ENCODE results near the gene NDP.

NDP gene, protein sequence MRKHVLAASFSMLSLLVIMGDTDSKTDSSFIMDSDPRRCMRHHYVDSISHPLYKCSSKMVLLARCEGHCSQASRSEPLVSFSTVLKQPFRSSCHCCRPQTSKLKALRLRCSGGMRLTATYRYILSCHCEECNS

DNA sequence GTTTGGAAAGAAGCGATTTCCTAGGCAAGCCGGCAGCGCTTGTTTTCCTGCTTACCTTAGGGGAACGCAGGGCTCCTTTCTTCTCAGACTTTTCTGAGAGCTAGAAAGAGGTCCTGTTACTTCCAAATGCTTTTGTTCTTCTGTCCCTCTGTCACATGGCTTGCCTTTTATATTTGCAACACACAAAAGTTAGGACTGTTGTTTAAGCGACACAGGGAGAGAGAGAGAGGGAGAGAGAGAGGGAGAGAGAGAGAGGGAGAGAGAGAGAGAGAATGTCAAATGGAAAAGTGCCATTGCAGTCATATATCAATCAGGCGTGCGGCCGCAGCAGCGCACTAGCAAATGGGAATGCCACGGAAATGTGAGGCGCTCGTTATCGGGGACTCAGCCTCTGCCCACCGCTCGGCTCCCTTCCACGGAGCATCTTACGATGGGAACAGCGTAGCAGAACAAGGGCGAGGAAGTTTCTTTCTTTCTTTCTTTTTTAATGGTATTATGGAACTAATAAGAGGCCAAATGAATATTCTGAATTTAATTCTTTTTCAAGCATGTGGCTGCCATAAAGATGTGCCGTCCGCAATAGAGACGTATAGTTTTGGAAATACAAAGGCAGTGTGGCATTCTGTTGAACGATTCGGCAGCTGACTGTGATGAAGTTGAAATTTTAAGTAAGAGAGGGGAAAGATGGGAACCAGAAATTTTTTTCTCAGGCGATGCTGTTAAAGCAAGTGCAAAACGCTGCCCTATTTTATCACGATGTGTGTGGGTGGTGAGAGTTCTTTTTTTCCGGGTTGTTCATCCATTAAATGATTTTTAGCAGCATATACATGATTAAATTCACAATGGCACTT is at the start of gene NDP:
Gene NDP, minus strand, starts transcription at position 142 of the 851 bp plus-strand sequence. CDS start 14,745 bp downstream, outside the sequence.
- TF ChIP-seq, protein P1, sequence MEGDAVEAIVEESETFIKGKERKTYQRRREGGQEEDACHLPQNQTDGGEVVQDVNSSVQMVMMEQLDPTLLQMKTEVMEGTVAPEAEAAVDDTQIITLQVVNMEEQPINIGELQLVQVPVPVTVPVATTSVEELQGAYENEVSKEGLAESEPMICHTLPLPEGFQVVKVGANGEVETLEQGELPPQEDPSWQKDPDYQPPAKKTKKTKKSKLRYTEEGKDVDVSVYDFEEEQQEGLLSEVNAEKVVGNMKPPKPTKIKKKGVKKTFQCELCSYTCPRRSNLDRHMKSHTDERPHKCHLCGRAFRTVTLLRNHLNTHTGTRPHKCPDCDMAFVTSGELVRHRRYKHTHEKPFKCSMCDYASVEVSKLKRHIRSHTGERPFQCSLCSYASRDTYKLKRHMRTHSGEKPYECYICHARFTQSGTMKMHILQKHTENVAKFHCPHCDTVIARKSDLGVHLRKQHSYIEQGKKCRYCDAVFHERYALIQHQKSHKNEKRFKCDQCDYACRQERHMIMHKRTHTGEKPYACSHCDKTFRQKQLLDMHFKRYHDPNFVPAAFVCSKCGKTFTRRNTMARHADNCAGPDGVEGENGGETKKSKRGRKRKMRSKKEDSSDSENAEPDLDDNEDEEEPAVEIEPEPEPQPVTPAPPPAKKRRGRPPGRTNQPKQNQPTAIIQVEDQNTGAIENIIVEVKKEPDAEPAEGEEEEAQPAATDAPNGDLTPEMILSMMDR (IDR thresholded peaks at IDR 0.05; ENCODE audit: borderline replicate concordance, control extremely low read depth, extremely low read depth, insufficient read depth, missing control alignments) = no peak
- in situ Hi-C loops (cut with MboI; ENCODE audit: low sequenced_read_pairs, unreplicated experiment) = no loop called here
- DNase-seq (ENCODE audit: low spot score) = no peak

DNA sequence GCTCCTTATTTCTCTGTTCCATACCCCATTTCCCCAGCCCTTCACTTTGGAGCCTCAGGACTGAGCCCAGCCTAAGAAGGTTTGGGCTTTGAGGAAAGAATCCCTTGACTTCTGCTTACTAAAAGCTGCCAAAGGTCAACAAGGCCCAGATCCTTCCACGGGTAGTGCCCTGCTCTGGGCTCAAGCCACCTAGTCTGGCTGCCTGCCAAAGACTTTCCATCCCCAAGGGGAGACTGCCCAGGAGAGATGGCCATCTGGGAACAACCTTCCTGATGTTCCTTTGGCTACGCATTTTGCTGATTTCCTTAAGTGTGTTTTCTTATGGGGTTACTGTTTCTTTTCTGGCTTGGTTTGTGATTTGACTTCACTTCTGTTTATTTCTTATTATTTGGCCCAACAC is 49.8 kb upstream of the NDP start:
- in situ Hi-C loops (cut with MboI; ENCODE audit: low sequenced_read_pairs, unreplicated experiment) = no loop called here
- no peak for DNase-seq (ENCODE audit: low spot score)

DNA sequence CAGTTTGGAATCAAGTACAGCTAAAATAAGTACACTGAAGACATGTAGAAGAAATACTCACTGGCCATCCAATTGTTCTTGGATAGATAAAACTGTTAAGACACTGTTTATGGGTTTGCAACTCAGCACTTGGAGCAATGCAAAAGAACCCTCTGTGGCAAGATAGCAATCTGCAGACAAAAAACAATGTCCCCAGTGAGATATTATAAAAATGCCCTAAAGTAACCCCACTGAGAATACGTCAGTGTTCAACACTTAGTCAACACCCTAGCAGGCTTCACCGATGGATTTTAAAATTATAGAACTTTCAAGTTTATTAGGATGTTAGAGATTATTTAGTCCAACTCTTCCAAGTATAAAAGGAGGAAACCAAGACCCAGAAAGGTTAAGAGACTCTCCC is 47.5 kb upstream of the NDP start:
- TF ChIP-seq, protein P1 (IDR thresholded peaks at IDR 0.05; ENCODE audit: borderline replicate concordance, control extremely low read depth, extremely low read depth, insufficient read depth, missing control alignments) = no peak
- no peak for DNase-seq (ENCODE audit: low spot score)
- in situ Hi-C loops (cut with MboI; ENCODE audit: low sequenced_read_pairs, unreplicated experiment) = no loop called here

More for the DNA sequence above, 49.8 kb upstream of the NDP start:
- TF ChIP-seq, protein P1 (IDR thresholded peaks at IDR 0.05; ENCODE audit: borderline replicate concordance, control extremely low read depth, extremely low read depth, insufficient read depth, missing control alignments) = no peak

DNA sequence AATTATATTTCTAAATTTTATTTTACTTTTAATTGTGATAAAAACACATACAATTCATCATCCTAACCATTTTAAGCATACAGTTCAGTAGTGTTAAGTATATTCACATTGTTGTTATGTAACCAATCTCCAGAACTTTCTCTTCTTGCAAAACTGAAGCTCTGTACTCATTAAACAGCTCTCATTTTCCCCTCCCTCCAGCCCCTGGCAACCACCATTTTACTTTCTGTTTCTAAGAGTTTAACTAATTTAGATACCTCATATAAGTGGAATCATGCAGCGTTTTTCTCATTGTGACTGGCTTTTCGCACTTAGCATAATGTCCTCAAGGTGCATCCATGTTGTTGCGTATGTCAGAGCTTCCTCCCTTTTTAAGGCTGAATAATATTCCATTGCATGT is 46.7 kb upstream of the NDP start:
- TF ChIP-seq, protein P1 (IDR thresholded peaks at IDR 0.05; ENCODE audit: borderline replicate concordance, control extremely low read depth, extremely low read depth, insufficient read depth, missing control alignments) = no peak
- in situ Hi-C loops (cut with MboI; ENCODE audit: low sequenced_read_pairs, unreplicated experiment) = no loop called here
- no peak for DNase-seq (ENCODE audit: low spot score)

DNA sequence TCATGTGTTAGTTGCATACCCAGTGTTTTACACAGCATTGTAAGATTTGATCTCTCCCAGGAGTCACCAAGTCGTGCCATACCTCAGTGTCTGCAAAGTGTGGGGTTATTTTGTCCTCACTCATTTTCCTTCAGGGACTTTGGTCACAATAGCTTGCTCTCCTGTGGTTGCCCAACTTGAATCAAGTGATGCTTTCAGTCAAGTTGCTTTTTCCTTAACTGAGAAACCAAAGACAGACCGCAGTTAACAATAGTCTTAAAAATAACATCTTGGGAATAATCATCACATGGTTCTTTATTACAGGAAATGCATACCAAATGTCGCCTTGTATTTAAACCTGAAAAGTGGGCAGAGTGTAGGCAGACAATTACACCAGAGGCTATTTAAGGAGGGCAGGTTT is 44.5 kb upstream of the NDP start:
- in situ Hi-C loops (cut with MboI; ENCODE audit: low sequenced_read_pairs, unreplicated experiment) = no loop called here
- no peak for DNase-seq (ENCODE audit: low spot score)
- TF ChIP-seq, protein P1 (IDR thresholded peaks at IDR 0.05; ENCODE audit: borderline replicate concordance, control extremely low read depth, extremely low read depth, insufficient read depth, missing control alignments) = no peak

DNA sequence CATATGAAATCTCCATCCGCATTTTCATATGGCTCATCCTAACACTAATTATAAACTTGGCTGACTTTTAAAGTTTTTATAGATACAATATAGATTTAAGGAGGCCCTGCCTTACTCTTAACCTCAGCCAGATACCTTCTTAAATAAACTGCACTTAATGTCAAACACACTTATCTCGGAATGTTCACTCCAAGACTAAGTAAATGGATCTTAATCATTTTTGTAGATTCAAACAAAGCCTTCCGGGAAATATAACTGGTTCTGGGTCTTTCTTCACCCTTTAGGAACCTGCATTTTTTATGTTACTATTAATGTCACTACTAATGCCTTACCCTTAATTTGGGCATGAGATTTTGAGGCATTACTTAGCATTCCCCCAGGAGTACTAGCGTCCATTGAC is 43.7 kb upstream of the NDP start:
- TF ChIP-seq, protein P1 (IDR thresholded peaks at IDR 0.05; ENCODE audit: borderline replicate concordance, control extremely low read depth, extremely low read depth, insufficient read depth, missing control alignments) = no peak

More for the DNA sequence above, 43.7 kb upstream of the NDP start:
- DNase-seq (ENCODE audit: low spot score) = no peak
- in situ Hi-C loops (cut with MboI; ENCODE audit: low sequenced_read_pairs, unreplicated experiment) = no loop called here

Data from GM13976 (cell line).